WTC11 (cell line): ENCODE data around the gene RNF222. TPM values are rescaled to one million over a fixed set of nuclear protein-coding genes. Genes with fewer than 3 reads are reported as not detected.

Experiments
- ATAC-seq: fragments of 200-7000 bp; cut with Tn5 transposase; 2 replicates; pipeline ENCODE4 v1.10.0; 2021; ENCODE audit warnings: mild to moderate bottlenecking, moderate library complexity
- CTCF ChIA-PET: fragments of 300-600 bp; sonication (Branson Sonifier 250); formaldehyde crosslinking; loops from one replicate; lab custom pipeline; 2021; ENCODE audit warnings: antibody characterized with exemption; lab: Charles Lee
- POLR2A ChIA-PET: fragments of 350-600 bp; sonication (Branson Sonifier 250); formaldehyde crosslinking; loops from one replicate; lab custom pipeline; 2021; ENCODE audit warnings: antibody characterized with exemption; lab: Charles Lee
- DNase-seq: peaks from one replicate; pipeline ENCODE4 v3.0.0; 2021; ENCODE audit warnings: low spot score
- H3K27ac Mint-ChIP-seq: 2 replicates; pipeline ENCODE4 v1.8.0; 2021; ENCODE audit warnings: mixed read lengths
- H3K27me3 Mint-ChIP-seq: 2 replicates; pipeline ENCODE4 v1.8.0; 2021; ENCODE audit warnings: low read depth, mild to moderate bottlenecking, moderate library complexity, mixed read lengths
- H3K36me3 Mint-ChIP-seq: 2 replicates; pipeline ENCODE4 v1.8.0; 2021; ENCODE audit warnings: mixed read lengths
- H3K4me1 Mint-ChIP-seq: 2 replicates; pipeline ENCODE4 v1.8.0; 2022; ENCODE audit warnings: mixed read lengths
- H3K4me3 Mint-ChIP-seq: 2 replicates; pipeline ENCODE4 v1.8.0; 2021; ENCODE audit warnings: mild to moderate bottlenecking, moderate library complexity, mixed read lengths
- H3K9me3 Mint-ChIP-seq: 2 replicates; pipeline ENCODE4 v1.8.0; 2021; ENCODE audit warnings: mixed read lengths
- CREB1 ChIP-seq: sonication (generic); formaldehyde crosslinking; IDR thresholded peaks from 2 replicates; pipeline ENCODE4 v1.8.0; 2023; ENCODE audit warnings: mild to moderate bottlenecking, missing genetic modification reagents
- ETV6 ChIP-seq: sonication (generic); formaldehyde crosslinking; IDR thresholded peaks from 2 replicates; pipeline ENCODE4 v1.8.1; 2022; ENCODE audit warnings: mild to moderate bottlenecking, missing genetic modification reagents
- FOXJ3 ChIP-seq: sonication (generic); formaldehyde crosslinking; IDR thresholded peaks from 2 replicates; pipeline ENCODE4 v1.9.0; 2021; ENCODE audit warnings: missing genetic modification reagents, mild to moderate bottlenecking, borderline replicate concordance
- NFATC4 ChIP-seq: fragments of 250-450 bp; sonication (Bioruptor Pico); IDR thresholded peaks from 2 replicates; pipeline ENCODE4 v1.9.0; 2021; ENCODE audit warnings: mild to moderate bottlenecking
- NFE2L1 ChIP-seq: sonication (generic); formaldehyde crosslinking; IDR thresholded peaks from 2 replicates; pipeline ENCODE4 v1.8.1; 2023; ENCODE audit warnings: missing genetic modification reagents
- NR1H2 ChIP-seq: sonication (generic); formaldehyde crosslinking; IDR thresholded peaks from 2 replicates; pipeline ENCODE4 v1.9.0; 2021; ENCODE audit warnings: mild to moderate bottlenecking, moderate library complexity, missing genetic modification reagents
- SP1 ChIP-seq: sonication (generic); formaldehyde crosslinking; conservative IDR thresholded peaks from 2 replicates; pipeline ENCODE4 v1.8.1; 2022; ENCODE audit warnings: missing genetic modification reagents
- TEAD1 ChIP-seq: sonication (generic); formaldehyde crosslinking; IDR thresholded peaks from 2 replicates; pipeline ENCODE4 v1.8.0; 2022; ENCODE audit warnings: mild to moderate bottlenecking, missing genetic modification reagents
- TEAD4 ChIP-seq: sonication (generic); formaldehyde crosslinking; IDR thresholded peaks from 2 replicates; pipeline ENCODE4 v1.8.0; 2022; ENCODE audit warnings: mild to moderate bottlenecking, missing genetic modification reagents
- TP53 ChIP-seq: sonication (generic); formaldehyde crosslinking; IDR thresholded peaks from 2 replicates; pipeline ENCODE4 v1.8.1; 2023; ENCODE audit warnings: mild to moderate bottlenecking, missing genetic modification reagents
- ZNF219 ChIP-seq: sonication (generic); formaldehyde crosslinking; IDR thresholded peaks from 2 replicates; pipeline ENCODE4 v1.8.0; 2023; ENCODE audit warnings: missing genetic modification reagents, mild to moderate bottlenecking, borderline replicate concordance
- ZNF671 ChIP-seq: fragments of 250-450 bp; sonication (Bioruptor Pico); IDR thresholded peaks from 2 replicates; pipeline ENCODE4 v1.8.0; 2021; ENCODE audit warnings: mild to moderate bottlenecking
- total RNA-seq: library from RNA; stranded (reverse); gene quantifications from 3 replicates; pipeline ENCODE4 v1.2.3, GENCODE V29; 2021
- TF ChIP-seq, protein P1 (sequence below): sonication (generic); formaldehyde crosslinking; IDR thresholded peaks from 2 replicates; pipeline ENCODE4 v1.8.1; 2023; ENCODE audit warnings: mild to moderate bottlenecking, missing genetic modification reagents, moderate library complexity
- TF ChIP-seq, protein P2 (sequence below): sonication (generic); formaldehyde crosslinking; IDR thresholded peaks from 2 replicates; pipeline ENCODE4 v1.8.1; 2022; ENCODE audit warnings: low read depth, mild to moderate bottlenecking, moderate library complexity, missing genetic modification reagents, borderline replicate concordance
- TF ChIP-seq, protein P3 (sequence below): fragments of 250-450 bp; sonication (Bioruptor Pico); IDR thresholded peaks from 2 replicates; pipeline ENCODE4 v1.9.0; 2021; ENCODE audit warnings: mild to moderate bottlenecking, borderline replicate concordance
- TF ChIP-seq, protein P4 (sequence below): sonication (generic); formaldehyde crosslinking; IDR thresholded peaks from 2 replicates; pipeline ENCODE4 v1.8.0; 2022; ENCODE audit warnings: mild to moderate bottlenecking, missing genetic modification reagents
- TF ChIP-seq, protein P5 (sequence below): sonication (generic); formaldehyde crosslinking; IDR thresholded peaks from 2 replicates; pipeline ENCODE4 v1.8.0; 2022; ENCODE audit warnings: mild to moderate bottlenecking, missing genetic modification reagents
- TF ChIP-seq, protein P6 (sequence below): fragments of 250-450 bp; sonication (Bioruptor Pico); IDR thresholded peaks from 2 replicates; pipeline ENCODE4 v1.9.0; 2021; ENCODE audit warnings: mild to moderate bottlenecking
- TF ChIP-seq, protein P7 (sequence below): fragments of 250-450 bp; sonication (Bioruptor Pico); IDR thresholded peaks from 2 replicates; pipeline ENCODE4 v1.9.0; 2021; ENCODE audit warnings: moderate library complexity, mild to moderate bottlenecking, inconsistent platforms, borderline replicate concordance
- TF ChIP-seq, protein P8 (sequence below): sonication (generic); formaldehyde crosslinking; IDR thresholded peaks from 2 replicates; pipeline ENCODE4 v1.8.1; 2023; ENCODE audit warnings: mild to moderate bottlenecking, missing genetic modification reagents, moderate library complexity
- TF ChIP-seq, protein P9 (sequence below): sonication (generic); formaldehyde crosslinking; IDR thresholded peaks from 2 replicates; pipeline ENCODE4 v1.8.1; 2023; ENCODE audit warnings: mild to moderate bottlenecking, moderate library complexity, missing genetic modification reagents

Gene RNF222
- total RNA-seq, 1 experiment from 2014 or later: not detected

DNA sequence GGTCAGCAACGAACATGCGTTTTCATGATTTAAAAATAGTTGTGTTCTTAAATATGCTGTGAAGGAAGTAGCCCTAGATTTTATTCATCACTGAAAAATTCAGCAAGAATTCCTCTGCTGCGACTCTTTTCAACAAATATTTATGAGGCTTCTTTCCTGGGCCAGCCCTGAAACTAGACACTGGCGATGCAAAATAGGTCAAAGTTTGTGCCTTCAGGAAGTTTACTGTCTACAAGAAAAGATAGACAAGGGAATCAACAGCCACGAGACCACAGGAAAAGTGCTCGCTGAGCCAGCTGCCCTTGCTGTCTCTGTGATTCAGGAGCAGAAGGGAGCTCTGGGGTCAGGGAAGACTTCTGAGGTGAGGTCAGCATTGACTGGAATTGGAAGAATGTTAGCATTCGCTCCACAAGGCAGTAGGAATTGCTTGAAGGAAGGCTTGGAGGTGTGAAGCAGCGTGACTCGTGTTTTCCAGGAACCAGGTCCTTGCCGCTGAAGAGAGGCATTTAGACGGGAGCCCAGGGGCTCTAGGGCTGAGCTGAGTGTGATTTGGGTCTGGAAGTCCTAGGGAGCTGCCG lies 12.7 kb downstream of the RNF222 start:
- CTCF ChIA-PET: no interaction called here
- H3K9me3 Mint-ChIP-seq: no peaks in the 10 kb centered on the region

DNA sequence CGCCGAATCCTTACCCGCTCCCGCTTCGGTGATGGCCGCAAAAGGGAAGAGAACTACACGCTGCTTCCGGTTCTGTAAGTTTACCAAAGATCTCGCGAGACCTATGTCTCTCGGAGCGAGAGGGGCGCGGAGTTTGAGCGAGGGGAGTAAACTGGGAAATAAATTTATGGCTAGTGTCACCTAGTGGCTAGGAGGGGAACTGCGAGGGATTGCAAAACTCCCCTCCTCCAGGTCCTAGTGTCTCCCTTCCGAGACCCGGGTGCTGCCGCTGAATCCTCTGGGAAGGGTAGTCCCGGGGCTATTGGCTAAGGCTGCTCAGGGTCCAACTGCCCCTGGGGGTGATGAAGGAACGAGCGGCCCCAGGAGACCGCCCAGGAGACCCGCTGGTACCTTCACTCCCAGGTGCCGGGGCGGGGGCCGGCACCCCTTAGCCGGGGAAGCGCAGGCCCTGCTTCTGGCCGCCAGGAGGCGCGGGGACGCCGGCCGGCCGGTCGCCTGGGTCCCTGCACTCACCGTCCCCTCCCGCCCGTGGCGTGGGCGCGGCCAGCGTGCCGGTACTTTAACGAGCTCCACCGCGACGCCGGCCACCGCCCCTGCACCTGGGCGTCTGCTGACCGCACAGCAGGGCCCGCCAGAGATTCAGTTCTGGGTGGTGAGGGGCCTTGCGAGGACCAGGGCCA lies 14.3 kb downstream of the RNF222 start, which contains the start of gene RPL26:
RPL26 (minus strand) TSS at position 51 of the 680 bp plus-strand sequence. CDS start 883 bp downstream, outside the sequence.
- Mint-ChIP-seq H3K27me3 (no peaks in the 10 kb centered on the region), H3K9me3 (no peaks in the 10 kb centered on the region)
- POLR2A ChIA-PET: interaction anchor here (0.6 kb wide), 3 partner anchors 45 to 181 kb away, joined by 3 to 5 read pairs (median 3); no protein-coding TSS in a partner anchor
- TF ChIP-seq, protein P1, sequence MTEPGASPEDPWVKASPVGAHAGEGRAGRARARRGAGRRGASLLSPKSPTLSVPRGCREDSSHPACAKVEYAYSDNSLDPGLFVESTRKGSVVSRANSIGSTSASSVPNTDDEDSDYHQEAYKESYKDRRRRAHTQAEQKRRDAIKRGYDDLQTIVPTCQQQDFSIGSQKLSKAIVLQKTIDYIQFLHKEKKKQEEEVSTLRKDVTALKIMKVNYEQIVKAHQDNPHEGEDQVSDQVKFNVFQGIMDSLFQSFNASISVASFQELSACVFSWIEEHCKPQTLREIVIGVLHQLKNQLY (CRISPR knock-in tag): no peak
- TF ChIP-seq TEAD4 (CRISPR knock-in tag) (no peak; the same call in 1 of the 2 replicates), ETV6 (CRISPR knock-in tag) (peak; percentile 64; the same call in 1 of the 2 replicates), TP53 (peak; percentile 1; the same call in 1 of the 2 replicates), NFE2L1 (0 out of 2 replicates have a peak, but pooled peaks have one; percentile 44), SP1 (CRISPR knock-in tag) (peak; percentile 75)
- TF ChIP-seq, protein P2, sequence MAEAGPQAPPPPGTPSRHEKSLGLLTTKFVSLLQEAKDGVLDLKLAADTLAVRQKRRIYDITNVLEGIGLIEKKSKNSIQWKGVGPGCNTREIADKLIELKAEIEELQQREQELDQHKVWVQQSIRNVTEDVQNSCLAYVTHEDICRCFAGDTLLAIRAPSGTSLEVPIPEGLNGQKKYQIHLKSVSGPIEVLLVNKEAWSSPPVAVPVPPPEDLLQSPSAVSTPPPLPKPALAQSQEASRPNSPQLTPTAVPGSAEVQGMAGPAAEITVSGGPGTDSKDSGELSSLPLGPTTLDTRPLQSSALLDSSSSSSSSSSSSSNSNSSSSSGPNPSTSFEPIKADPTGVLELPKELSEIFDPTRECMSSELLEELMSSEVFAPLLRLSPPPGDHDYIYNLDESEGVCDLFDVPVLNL: peak; percentile 69; the same call in 1 of the 2 replicates
- TF ChIP-seq, protein P3, sequence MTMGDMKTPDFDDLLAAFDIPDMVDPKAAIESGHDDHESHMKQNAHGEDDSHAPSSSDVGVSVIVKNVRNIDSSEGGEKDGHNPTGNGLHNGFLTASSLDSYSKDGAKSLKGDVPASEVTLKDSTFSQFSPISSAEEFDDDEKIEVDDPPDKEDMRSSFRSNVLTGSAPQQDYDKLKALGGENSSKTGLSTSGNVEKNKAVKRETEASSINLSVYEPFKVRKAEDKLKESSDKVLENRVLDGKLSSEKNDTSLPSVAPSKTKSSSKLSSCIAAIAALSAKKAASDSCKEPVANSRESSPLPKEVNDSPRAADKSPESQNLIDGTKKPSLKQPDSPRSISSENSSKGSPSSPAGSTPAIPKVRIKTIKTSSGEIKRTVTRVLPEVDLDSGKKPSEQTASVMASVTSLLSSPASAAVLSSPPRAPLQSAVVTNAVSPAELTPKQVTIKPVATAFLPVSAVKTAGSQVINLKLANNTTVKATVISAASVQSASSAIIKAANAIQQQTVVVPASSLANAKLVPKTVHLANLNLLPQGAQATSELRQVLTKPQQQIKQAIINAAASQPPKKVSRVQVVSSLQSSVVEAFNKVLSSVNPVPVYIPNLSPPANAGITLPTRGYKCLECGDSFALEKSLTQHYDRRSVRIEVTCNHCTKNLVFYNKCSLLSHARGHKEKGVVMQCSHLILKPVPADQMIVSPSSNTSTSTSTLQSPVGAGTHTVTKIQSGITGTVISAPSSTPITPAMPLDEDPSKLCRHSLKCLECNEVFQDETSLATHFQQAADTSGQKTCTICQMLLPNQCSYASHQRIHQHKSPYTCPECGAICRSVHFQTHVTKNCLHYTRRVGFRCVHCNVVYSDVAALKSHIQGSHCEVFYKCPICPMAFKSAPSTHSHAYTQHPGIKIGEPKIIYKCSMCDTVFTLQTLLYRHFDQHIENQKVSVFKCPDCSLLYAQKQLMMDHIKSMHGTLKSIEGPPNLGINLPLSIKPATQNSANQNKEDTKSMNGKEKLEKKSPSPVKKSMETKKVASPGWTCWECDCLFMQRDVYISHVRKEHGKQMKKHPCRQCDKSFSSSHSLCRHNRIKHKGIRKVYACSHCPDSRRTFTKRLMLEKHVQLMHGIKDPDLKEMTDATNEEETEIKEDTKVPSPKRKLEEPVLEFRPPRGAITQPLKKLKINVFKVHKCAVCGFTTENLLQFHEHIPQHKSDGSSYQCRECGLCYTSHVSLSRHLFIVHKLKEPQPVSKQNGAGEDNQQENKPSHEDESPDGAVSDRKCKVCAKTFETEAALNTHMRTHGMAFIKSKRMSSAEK: no peak

More for the DNA sequence above, 12.7 kb downstream of the RNF222 start:
- peak; percentile 4; the same call in 1 of the 2 replicates for ATAC-seq
- Mint-ChIP-seq H3K4me3 (peak overlapping the region; percentile 98), H3K27ac (peak overlapping the region; percentile 67), H3K27me3 (no peaks in the 10 kb centered on the region), H3K36me3 (peaks cover 32% of the 10 kb centered on the region), H3K4me1 (peaks cover 38% of the 10 kb centered on the region)
- TF ChIP-seq NFATC4 (CRISPR knock-in tag) (no peak), FOXJ3 (CRISPR knock-in tag) (no peak), TEAD1 (CRISPR knock-in tag) (no peak), SP1 (CRISPR knock-in tag) (no peak), ZNF671 (CRISPR knock-in tag) (no peak), ZNF219 (CRISPR knock-in tag) (no peak), CREB1 (CRISPR knock-in tag) (0 out of 2 replicates have a peak, but pooled peaks have one; percentile 38), NR1H2 (CRISPR knock-in tag) (no peak)
- TF ChIP-seq, protein P4, sequence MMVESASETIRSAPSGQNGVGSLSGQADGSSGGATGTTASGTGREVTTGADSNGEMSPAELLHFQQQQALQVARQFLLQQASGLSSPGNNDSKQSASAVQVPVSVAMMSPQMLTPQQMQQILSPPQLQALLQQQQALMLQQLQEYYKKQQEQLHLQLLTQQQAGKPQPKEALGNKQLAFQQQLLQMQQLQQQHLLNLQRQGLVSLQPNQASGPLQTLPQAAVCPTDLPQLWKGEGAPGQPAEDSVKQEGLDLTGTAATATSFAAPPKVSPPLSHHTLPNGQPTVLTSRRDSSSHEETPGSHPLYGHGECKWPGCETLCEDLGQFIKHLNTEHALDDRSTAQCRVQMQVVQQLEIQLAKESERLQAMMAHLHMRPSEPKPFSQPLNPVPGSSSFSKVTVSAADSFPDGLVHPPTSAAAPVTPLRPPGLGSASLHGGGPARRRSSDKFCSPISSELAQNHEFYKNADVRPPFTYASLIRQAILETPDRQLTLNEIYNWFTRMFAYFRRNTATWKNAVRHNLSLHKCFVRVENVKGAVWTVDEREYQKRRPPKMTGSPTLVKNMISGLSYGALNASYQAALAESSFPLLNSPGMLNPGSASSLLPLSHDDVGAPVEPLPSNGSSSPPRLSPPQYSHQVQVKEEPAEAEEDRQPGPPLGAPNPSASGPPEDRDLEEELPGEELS: no peak
- TF ChIP-seq, protein P5, sequence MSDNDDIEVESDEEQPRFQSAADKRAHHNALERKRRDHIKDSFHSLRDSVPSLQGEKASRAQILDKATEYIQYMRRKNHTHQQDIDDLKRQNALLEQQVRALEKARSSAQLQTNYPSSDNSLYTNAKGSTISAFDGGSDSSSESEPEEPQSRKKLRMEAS (CRISPR knock-in tag): 0 out of 2 replicates have a peak, but pooled peaks have one; percentile 32
- TF ChIP-seq, protein P6, sequence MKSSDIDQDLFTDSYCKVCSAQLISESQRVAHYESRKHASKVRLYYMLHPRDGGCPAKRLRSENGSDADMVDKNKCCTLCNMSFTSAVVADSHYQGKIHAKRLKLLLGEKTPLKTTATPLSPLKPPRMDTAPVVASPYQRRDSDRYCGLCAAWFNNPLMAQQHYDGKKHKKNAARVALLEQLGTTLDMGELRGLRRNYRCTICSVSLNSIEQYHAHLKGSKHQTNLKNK (CRISPR knock-in tag): no peak
- TF ChIP-seq, protein P7, sequence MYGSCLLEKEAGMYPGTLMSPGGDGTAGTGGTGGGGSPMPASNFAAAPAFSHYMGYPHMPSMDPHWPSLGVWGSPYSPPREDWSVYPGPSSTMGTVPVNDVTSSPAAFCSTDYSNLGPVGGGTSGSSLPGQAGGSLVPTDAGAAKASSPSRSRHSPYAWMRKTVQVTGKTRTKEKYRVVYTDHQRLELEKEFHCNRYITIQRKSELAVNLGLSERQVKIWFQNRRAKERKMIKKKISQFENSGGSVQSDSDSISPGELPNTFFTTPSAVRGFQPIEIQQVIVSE: no peak
- TF ChIP-seq, protein P8, sequence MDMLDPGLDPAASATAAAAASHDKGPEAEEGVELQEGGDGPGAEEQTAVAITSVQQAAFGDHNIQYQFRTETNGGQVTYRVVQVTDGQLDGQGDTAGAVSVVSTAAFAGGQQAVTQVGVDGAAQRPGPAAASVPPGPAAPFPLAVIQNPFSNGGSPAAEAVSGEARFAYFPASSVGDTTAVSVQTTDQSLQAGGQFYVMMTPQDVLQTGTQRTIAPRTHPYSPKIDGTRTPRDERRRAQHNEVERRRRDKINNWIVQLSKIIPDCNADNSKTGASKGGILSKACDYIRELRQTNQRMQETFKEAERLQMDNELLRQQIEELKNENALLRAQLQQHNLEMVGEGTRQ: no peak
- TF ChIP-seq, protein P9, sequence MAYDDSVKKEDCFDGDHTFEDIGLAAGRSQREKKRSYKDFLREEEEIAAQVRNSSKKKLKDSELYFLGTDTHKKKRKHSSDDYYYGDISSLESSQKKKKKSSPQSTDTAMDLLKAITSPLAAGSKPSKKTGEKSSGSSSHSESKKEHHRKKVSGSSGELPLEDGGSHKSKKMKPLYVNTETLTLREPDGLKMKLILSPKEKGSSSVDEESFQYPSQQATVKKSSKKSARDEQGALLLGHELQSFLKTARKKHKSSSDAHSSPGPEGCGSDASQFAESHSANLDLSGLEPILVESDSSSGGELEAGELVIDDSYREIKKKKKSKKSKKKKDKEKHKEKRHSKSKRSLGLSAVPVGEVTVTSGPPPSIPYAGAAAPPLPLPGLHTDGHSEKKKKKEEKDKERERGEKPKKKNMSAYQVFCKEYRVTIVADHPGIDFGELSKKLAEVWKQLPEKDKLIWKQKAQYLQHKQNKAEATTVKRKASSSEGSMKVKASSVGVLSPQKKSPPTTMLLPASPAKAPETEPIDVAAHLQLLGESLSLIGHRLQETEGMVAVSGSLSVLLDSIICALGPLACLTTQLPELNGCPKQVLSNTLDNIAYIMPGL (CRISPR knock-in tag): no peak
- POLR2A ChIA-PET: no interaction called here
- DNase-seq: peak; percentile 23

More for the DNA sequence above, 14.3 kb downstream of the RNF222 start, which contains the start of gene RPL26:
- Mint-ChIP-seq H3K27ac (peak within 1 kb of the TSS; percentile 98), H3K4me3 (peak within 1 kb of the TSS; percentile 98), H3K4me1 (peaks cover 48% of the 10 kb centered on the region), H3K36me3 (peaks cover 48% of the 10 kb centered on the region)
- CTCF ChIA-PET: interaction anchor here (0.6 to 2.1 kb wide), 30 partner anchors 10 to 583 kb away, joined by 3 to 27 read pairs (median 4); partner anchors contain the start of genes NDEL1, RANGRF and SLC25A35
- ATAC-seq (peak; percentile 91), DNase-seq (peak; percentile 97)
